ENCODE results near the gene ATG5. TPM values are rescaled to one million over a fixed set of nuclear protein-coding genes. Genes with fewer than 3 reads are reported as not detected.

ATG5 gene
- total and polyA plus RNA-seq, 9 of the 15 experiments (the other 6 are each of a cell fraction or from before 2014, with no cell fraction given) = 29.0 to 80.0 (median 53.2) TPM

DNA sequence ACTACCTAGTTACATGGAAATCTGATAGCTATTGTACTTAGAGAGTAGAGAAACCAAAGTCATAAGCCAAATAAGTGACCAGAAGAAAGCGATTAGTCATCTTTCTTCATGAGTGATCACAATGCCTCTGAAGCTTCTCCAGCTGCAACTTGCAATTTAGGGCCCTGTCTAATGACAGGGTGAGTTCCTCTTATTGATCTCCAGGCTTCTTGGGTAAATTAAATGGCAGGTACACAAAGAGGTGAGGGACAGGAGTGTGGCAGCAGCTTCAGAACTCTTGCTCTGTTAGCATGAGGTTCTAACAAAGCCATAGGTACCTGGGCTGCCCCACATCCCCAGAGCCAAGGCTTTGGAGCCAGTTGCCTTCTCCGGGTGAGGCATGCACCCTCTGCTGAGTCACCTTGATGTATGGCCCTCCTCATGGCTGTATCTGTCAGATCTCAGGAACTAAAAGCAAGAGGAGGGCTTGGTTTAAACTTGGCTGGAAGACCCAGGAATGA is 178.7 kb downstream of the ATG5 start (continued):
- no peak for TF ChIP-seq GTF3C2 (IDR thresholded peaks at IDR 0.05; ENCODE audit: borderline replicate concordance, extremely low read depth, insufficient read length)
- no peak for TF ChIP-seq SNAPC5 (CRISPR knock-in tag; IDR thresholded peaks at IDR 0.05)
- no peak for TF ChIP-seq PRPF4 (IDR thresholded peaks at IDR 0.05; ENCODE audit: insufficient read depth, low read depth, low read length, poor library complexity, severe bottlenecking)
- TF ChIP-seq TAF1 (IDR thresholded peaks at IDR 0.05; ENCODE audit: control insufficient read depth, extremely low read depth, insufficient read depth, low read length, severe bottlenecking) = no peak
- no peak for TF ChIP-seq EWSR1 (IDR thresholded peaks at IDR 0.05; ENCODE audit: borderline replicate concordance, low read depth, partially characterized antibody)
- no peak for TF ChIP-seq CCAR2 (IDR thresholded peaks at IDR 0.05; ENCODE audit: low read depth, low read length)
- TF ChIP-seq ZNF766 (CRISPR knock-in tag; conservative IDR thresholded peaks at IDR 0.05) = no peak
- no peak for TF ChIP-seq CEBPZ (IDR thresholded peaks at IDR 0.05; ENCODE audit: borderline replicate concordance, low read depth, low read length)
- TF ChIP-seq ZBTB2 (IDR thresholded peaks at IDR 0.05) = no peak
- TF ChIP-seq, protein P1, sequence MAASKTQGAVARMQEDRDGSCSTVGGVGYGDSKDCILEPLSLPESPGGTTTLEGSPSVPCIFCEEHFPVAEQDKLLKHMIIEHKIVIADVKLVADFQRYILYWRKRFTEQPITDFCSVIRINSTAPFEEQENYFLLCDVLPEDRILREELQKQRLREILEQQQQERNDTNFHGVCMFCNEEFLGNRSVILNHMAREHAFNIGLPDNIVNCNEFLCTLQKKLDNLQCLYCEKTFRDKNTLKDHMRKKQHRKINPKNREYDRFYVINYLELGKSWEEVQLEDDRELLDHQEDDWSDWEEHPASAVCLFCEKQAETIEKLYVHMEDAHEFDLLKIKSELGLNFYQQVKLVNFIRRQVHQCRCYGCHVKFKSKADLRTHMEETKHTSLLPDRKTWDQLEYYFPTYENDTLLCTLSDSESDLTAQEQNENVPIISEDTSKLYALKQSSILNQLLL (CRISPR knock-in tag; IDR thresholded peaks at IDR 0.05; ENCODE audit: borderline replicate concordance) = no peak
- TF ChIP-seq BRF2 (IDR thresholded peaks at IDR 0.05; ENCODE audit: borderline replicate concordance, insufficient read depth, insufficient read length) = no peak
- TF ChIP-seq MTA1 (IDR thresholded peaks at IDR 0.05; ENCODE audit: borderline replicate concordance) = no peak
- no peak for TF ChIP-seq KLF13 (tag; IDR thresholded peaks at IDR 0.05; ENCODE audit: borderline replicate concordance, low read depth)
- no peak for TF ChIP-seq STAG1 (CRISPR knock-in tag; IDR thresholded peaks at IDR 0.05; ENCODE audit: borderline replicate concordance)
- no peak for TF ChIP-seq ZNF707 (CRISPR knock-in tag; conservative IDR thresholded peaks at IDR 0.05)

All from K562 (cell line).